Tibial artery (tissue), 4 donors: Measurements from ENCODE around the gene CENPB.

Source experiments
- DNase-seq, 2 donors: peaks; one replicate each; pipeline ENCODE4 v3.0.0-alpha.2; 2019
- H3K27ac ChIP-seq, 2 donors: fragments of 200-600 bp; sonication (generic) in 1 of 2; 1 replicate in 1 of 2; 2 replicates in 1 of 2; pipeline ENCODE4 v1.5.1; 2018 to 2019; ENCODE audit warnings: mild to moderate bottlenecking in 1 of 2
- H3K27me3 ChIP-seq, 2 donors: fragments of 200-600 bp; sonication (generic) in 1 of 2; one replicate each; pipeline versions ENCODE4 v1.5.1 to v1.6.0; 2016 to 2019
- H3K36me3 ChIP-seq, 3 donors: fragments of 200-600 bp; sonication (generic) in 2 of 3; one replicate each; pipeline ENCODE4 v1.5.1; 2016 to 2019; ENCODE audit warnings: mild to moderate bottlenecking in 2 of 3
- H3K4me1 ChIP-seq, 4 donors: fragments of 200-600 bp; sonication (generic) in 2 of 4; 1 replicate in 3 of 4; 2 replicates in 1 of 4; pipeline ENCODE4 v1.5.1; 2016 to 2019
- H3K4me3 ChIP-seq, 2 donors: fragments of 200-600 bp; sonication (generic) in 1 of 2; 1 replicate in 1 of 2; 2 replicates in 1 of 2; pipeline ENCODE4 v1.5.1; 2018 to 2019; ENCODE audit warnings: mild to moderate bottlenecking in 2 of 2
- H3K9me3 ChIP-seq, 3 donors: fragments of 200-600 bp; sonication (generic) in 1 of 3; one replicate each; pipeline ENCODE4 v1.5.1; 2016 to 2019
- intact Hi-C: fragments of 100-400 bp; cut with DNase I; formaldehyde crosslinking; loops from one replicate; pipeline ENCODE4 v1.15.0; 2023; ENCODE audit warnings: low total_unique reads
- TF ChIP-seq, protein P1 (sequence below), 2 experiments: fragments of 200-600 bp in 1 of 2; fragments of 450-650 bp in 1 of 2; IDR thresholded peaks; one replicate each; pipeline ENCODE4 v1.5.1; 2017 to 2019; ENCODE audit warnings: antibody characterized with exemption in 2 of 2, mild to moderate bottlenecking in 1 of 2, moderate library complexity in 1 of 2

The CENPB gene

GRCh38 chr20:3782597-3782996 is 3.9 kb downstream of the CENPB start:
- Histone ChIP-seq H3K9me3 (no peaks in the 10 kb centered on the region), H3K36me3 (peaks cover 0 to 7% (median 6%) of the 10 kb centered on the region in 3 donors), H3K27ac (no peak overlapping the region), H3K4me1 (peaks cover 6 to 62% (median 50%) of the 10 kb centered on the region in 4 donors), H3K27me3 (no peaks in the 10 kb centered on the region), H3K4me3 (no peak overlapping the region)
- TF ChIP-seq, protein P1, sequence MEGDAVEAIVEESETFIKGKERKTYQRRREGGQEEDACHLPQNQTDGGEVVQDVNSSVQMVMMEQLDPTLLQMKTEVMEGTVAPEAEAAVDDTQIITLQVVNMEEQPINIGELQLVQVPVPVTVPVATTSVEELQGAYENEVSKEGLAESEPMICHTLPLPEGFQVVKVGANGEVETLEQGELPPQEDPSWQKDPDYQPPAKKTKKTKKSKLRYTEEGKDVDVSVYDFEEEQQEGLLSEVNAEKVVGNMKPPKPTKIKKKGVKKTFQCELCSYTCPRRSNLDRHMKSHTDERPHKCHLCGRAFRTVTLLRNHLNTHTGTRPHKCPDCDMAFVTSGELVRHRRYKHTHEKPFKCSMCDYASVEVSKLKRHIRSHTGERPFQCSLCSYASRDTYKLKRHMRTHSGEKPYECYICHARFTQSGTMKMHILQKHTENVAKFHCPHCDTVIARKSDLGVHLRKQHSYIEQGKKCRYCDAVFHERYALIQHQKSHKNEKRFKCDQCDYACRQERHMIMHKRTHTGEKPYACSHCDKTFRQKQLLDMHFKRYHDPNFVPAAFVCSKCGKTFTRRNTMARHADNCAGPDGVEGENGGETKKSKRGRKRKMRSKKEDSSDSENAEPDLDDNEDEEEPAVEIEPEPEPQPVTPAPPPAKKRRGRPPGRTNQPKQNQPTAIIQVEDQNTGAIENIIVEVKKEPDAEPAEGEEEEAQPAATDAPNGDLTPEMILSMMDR (IDR thresholded peaks at IDR 0.05): no peak
- intact Hi-C loops: loop anchor here (10.0 kb wide), 1 partner anchor 72 kb away; no protein-coding TSS in a partner anchor
- DNase-seq: no peak

GRCh38 chr20:3781153-3781910 is 5.2 kb downstream of the CENPB start, which contains the start of gene SPEF1:
TSS of gene SPEF1 (minus strand) at chr20:3781448. CDS start at chr20:3781287, 161 bp downstream.
- H3K27me3 ChIP-seq: no peaks in the 10 kb centered on the region
- peaks cover 0 to 7% (median 6%) of the 10 kb centered on the region in 3 donors for H3K36me3 ChIP-seq
- H3K9me3 ChIP-seq: no peaks in the 10 kb centered on the region
- DNase-seq: peak; percentile 83 to 91
- peaks cover 6 to 68% (median 48%) of the 10 kb centered on the region in 4 donors for H3K4me1 ChIP-seq
- TF ChIP-seq, protein P1 (IDR thresholded peaks at IDR 0.05): peak; percentile 42 to 58
- intact Hi-C loops: loop anchor here (2.0 to 10.0 kb wide), 2 partner anchors 15 to 73 kb away; partner anchors contain the start of gene ADISSP
- H3K4me3 ChIP-seq: peak within 1 kb of the TSS in 1 of 2 donors; percentile 39
- peak within 1 kb of the TSS; percentile 52 to 65 for H3K27ac ChIP-seq

GRCh38 chr20:3778976-3779375 is 7.6 kb downstream of the CENPB start:
- Histone ChIP-seq H3K27me3 (no peaks in the 10 kb centered on the region), H3K4me3 (no peak overlapping the region), H3K9me3 (no peaks in the 10 kb centered on the region), H3K27ac (no peak overlapping the region), H3K4me1 (peaks cover 6 to 49% (median 30%) of the 10 kb centered on the region in 4 donors), H3K36me3 (peaks cover 0 to under 1% (median 0%) of the 10 kb centered on the region in 3 donors)
- DNase-seq: peak in 1 of 2 donors; percentile 61
- intact Hi-C loops: loop anchor here (5.0 kb wide), 1 partner anchor 102 kb away; no protein-coding TSS in a partner anchor
- TF ChIP-seq, protein P1 (IDR thresholded peaks at IDR 0.05): no peak

DNA sequence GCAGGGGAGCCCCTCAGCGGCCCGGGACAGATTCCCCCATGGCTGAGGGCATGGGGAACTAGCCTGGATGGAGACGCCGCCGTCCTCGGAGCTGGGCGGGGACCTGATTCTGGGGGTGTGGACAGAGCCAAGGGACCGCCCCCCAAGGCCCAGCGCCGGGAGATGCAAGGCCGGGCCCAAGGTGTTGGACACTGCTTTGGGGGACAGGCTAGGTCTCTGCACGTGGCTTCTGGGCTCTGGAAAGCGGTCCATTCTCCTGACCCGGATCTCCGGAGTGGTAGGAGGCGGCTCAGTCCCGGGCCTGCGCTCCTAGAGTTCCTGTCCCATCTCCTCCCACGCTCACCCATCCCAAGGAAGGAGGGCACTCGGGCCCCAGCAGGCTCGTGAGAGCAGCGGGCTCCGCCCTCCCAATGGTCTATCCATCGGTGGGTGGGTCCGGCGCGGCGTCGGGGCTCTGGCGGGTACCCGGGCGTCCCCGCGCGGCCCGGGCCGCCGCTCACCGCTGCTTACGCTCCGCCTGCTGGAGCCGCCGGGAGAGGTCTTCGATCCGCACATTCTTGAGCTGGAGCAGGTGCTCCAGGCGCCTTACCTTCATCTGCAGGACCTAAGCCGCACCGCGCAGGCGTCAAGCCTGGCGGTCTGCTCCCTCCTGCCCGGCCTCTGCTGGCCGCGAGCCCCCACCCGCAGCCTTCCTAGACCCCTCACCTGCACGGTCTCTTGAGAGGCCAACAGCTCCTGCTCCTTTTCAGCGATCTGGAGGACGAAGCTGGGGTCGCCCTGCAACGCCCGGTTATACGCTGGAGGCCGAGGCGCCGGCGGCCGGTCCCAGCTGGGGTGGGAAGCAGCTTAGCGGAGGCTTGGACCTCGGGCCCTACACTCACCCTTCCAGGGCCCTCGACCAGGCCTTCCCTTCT is 8.6 kb downstream of the CENPB start:
- Histone ChIP-seq H3K27ac (peak overlapping the region; percentile 32 to 56), H3K4me1 (peaks cover 6 to 39% (median 23%) of the 10 kb centered on the region in 4 donors), H3K27me3 (no peaks in the 10 kb centered on the region), H3K4me3 (peak overlapping the region; percentile 49 to 59), H3K9me3 (no peaks in the 10 kb centered on the region), H3K36me3 (no peaks in the 10 kb centered on the region)
- DNase-seq: peak; percentile 73 to 85
- TF ChIP-seq, protein P1 (IDR thresholded peaks at IDR 0.05): no peak
- intact Hi-C loops: loop anchor here (5.0 kb wide), 1 partner anchor 101 kb away; no protein-coding TSS in a partner anchor

- Histone ChIP-seq H3K36me3 (no peaks in the 10 kb centered on the region), H3K4me3 (peak overlapping the region; percentile 49 to 59), H3K27me3 (no peaks in the 10 kb centered on the region), H3K4me1 (peaks cover 6 to 33% (median 21%) of the 10 kb centered on the region in 4 donors), H3K27ac (peak overlapping the region; percentile 32 to 56), H3K9me3 (no peaks in the 10 kb centered on the region)
- no peak for DNase-seq
- intact Hi-C loops: loop anchor here (5.0 kb wide), 1 partner anchor 100 kb away; no protein-coding TSS in a partner anchor
- TF ChIP-seq, protein P1 (IDR thresholded peaks at IDR 0.05): no peak
These were observed 9.2 kb downstream of the CENPB start for GRCh38 chr20:3777381-3777715.
